Stimulated activated CD8-positive, alpha-beta memory T cell treated with anti-CD3 and anti-CD28 coated beads, Interleukin-7, amount 100 ng/mL, for 1 hour (primary cell): Measurements from ENCODE around the gene MLLT10.
"Not testable (repeated sequence)": the region's sequence is repeated elsewhere in the genome, so short reads cannot be mapped to it uniquely, and the experiment has no call there.

Experiments used
- DNase-seq, 2 donors: peaks; one replicate each; pipeline ENCODE4 v3.0.0-alpha.2; 2020; ENCODE audit warnings: low read depth in 2 of 2

Gene MLLT10

DNA sequence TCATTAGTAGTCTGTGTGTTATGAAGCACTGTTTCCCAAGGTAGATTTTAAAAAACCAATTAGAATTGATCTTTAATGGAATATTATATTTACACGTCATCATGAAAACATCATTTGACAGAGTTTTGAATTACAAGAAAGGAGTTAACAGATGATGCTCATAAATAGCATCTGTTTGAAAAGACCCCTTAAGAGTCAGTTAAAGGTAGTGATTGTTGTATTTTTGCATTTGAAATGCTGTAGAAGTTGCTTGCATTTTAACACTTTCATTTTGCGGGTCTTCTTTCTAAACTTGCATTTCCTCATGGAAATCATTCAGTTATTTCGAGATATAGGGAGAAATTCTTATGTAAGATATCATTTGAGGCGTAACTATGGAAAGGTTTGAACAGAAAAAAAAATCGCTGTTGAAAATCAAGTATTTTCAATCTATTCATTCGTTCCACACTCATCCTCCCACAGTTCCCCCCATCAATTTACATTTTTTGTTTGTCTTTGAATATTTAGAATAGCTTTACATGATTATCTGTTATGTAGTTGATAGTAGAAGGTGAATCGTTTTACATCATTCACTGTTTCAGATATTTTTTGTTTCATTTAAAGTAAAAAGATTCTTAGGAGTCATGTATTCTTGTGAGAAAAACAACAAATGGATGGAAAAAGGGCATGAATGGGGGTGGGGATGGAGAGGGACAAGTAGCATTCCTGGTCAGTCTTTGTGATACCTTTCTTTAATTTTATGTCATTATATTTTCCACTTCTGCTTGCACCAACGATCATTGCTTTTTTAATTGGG lies 5.6 kb upstream of the MLLT10 start:
- DNase-seq = no peak

DNA sequence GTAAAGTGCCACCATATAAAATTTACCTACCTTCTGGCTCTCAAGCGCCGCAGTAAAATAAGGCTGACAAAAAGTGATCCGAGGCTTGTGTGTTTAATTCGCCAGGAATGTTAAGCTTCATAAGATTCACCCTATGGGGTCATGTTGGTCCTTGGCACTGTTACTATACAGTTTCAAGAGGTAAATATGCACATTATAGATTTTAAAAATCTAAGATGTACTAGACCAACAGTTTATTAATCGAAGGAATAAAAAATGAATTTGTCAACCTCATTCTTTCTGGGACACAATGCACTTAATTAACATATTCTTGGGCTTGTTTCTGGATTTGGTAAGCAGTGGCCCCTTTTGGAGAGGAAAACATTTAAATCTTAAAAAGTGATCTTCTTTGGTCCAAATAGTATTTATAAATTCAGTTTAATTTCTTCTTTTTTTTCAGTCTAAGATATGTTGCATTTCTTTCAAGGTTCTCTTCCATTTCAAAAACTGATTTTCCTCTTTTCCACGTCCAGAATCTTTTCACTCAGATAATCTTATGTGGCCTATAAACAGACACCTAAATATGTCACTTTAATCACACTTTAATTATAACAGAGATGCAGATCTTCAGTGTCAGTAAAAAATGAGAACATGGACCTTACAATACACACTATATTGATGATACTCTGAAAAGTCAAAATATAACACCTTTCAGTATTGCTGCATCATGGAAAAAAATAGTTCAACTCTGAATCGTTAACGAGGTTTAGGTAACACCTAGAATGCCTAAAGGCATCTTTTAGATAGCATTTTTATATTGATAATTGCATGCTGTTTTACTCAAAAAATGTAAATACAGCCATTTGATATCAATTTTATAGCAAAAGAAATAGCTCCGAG lies 4.8 kb upstream of the MLLT10 start:
- DNase-seq = no peak

GRCh38 chr10:21530168-21530567 lies 3.9 kb upstream of the MLLT10 start:
- DNase-seq = no peak

- no peak for DNase-seq
These were observed 3.4 kb upstream of the MLLT10 start for GRCh38 chr10:21530641-21531040.

GRCh38 chr10:21531164-21531563 lies 2.9 kb upstream of the MLLT10 start:
- DNase-seq = no peak

DNA sequence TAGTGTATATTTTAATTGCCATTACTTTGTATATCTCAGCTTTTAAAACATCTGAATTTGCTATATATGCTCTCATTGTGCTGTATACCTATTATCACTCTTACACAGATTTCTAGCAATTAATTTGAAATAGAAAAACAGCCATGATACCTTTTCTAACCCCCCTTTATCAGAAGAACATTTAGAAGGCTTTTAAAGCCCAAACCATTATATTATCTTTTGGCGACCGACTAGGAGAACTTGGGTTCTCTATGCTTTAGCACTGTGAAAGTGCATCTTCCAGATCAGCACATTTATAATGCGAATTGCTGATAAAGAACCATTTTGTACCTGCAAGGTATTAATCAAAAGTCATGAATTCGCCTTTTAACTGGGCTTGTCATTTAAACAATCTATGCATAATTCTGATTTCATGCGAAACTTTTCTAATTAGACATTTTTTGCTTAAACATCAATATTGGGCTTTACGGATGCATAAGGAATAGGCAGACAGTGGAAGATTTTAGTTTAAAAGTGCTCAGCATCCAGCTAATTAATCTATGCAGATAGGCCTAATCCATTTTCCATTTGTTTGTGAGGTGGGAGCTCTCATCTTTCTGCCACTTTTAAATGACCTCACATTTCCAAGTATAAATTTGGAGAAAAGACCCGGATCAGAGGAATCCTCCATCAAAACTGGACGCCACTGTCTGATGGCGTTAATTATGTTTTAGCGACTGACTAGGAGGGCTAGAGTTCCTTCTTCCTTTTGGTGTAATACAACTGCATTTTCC lies 1.2 kb upstream of the MLLT10 start:
- DNase-seq = no peak

- no peak for DNase-seq
These were observed 201 bp downstream of the MLLT10 start for GRCh38 chr10:21534280-21534586.

DNA sequence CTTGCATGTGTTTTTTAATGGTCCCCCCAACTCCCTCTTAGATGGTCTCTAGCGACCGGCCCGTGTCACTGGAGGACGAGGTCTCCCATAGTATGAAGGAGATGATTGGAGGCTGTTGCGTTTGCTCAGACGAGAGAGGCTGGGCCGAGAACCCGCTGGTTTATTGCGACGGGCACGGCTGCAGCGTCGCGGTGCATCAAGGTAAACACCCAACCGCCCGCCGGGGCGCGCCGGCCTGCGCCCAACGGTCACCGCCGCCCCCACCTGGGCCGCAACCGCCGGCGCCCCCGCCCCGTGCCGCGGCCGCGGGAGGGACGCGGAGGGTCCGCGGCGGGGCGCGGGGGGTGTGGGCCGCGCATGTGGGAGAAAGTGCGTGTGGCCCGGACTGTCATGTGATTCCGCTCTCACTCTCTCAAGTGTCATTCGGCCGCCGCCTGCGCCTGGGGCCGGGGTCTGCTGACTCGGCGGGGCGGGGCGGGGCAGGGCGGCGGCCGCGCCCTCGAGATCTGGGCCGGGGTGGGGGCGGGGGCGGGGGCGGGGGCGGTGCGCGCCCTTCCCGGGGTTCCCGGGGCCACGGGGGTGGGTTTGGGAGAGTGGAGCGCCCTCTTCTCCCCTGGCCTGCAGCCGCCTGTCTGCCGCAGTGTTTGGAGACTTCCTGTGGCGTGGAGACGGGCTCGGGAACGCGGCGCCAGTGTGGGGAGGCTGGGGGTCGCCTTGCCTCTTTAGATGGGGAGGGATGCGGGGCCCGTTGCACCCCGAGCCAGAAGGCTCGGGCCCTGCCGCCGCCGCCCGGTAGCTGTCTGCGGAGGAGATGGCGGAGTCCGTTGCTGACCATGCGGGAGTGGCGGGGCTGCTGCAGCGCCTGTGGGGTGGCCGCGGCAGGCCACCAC lies 817 bp downstream of the MLLT10 start:
- DNase-seq = peak in 1 of 2 donors; percentile 9

- no peak for DNase-seq
These were observed 1.5 kb downstream of the MLLT10 start for GRCh38 chr10:21535494-21535965.

DNA sequence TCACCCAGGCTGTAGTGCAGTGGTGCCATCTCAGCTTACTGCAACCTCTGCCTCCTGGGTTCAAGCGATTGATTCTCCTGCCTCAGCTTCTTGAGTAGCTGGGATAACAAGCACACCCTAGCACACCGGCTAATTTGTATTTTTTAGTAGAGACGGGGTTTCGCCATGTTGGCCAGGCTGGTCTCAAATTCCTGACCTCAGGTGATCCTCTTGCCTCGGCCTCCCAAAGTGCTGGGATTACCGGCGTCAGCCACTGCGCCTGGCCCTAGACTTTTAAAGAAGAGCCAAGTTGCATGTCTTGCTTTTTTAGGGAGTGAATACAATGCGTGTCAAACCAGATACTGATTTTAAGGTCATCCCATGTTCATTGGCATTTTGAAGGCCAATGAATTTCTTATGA lies 1.9 kb downstream of the MLLT10 start:
- not testable (repeated sequence) for DNase-seq

DNA sequence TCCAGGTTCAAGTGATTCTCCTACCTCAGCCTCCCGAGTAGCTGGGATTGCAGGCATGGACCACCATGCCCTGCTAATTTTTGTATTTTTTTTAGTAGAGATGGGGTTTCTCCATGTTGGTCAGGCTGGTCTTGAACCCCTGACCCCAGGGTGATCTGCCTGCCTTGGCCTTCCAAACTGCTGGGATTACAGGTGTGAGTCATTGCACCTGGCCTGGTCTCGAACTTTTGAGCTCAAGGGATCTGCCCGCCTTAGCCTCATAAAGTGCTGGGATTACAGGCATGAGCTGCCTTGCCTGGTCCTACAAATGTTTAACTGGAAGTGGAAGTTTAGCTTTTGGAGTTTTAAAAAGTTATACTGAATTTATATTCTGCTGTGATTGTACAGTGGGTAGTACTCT lies 2.8 kb downstream of the MLLT10 start:
- DNase-seq = no peak

- DNase-seq = not testable (repeated sequence)
These were observed 6.7 kb downstream of the MLLT10 start for GRCh38 chr10:21540701-21541100.

DNA sequence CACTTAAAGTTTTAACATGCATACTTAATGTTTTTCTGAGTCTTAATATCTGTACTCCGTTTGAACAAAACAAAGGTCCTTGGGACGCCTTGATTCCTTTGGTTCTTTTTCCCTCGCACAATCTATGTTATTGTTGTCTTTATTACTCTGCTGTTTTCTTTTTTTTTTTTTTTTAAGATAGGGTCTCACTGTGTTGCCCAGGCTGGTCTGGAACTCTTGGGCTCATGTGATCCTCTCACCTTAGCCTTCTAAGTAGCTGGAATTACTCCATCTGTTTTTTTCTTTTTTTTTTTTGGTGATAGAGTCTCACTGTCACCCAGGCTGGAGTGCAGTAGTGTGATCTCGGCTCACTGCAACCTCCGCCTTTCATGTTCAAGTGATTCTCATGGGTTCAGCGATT lies 13.2 kb downstream of the MLLT10 start:
- DNase-seq = no peak

DNA sequence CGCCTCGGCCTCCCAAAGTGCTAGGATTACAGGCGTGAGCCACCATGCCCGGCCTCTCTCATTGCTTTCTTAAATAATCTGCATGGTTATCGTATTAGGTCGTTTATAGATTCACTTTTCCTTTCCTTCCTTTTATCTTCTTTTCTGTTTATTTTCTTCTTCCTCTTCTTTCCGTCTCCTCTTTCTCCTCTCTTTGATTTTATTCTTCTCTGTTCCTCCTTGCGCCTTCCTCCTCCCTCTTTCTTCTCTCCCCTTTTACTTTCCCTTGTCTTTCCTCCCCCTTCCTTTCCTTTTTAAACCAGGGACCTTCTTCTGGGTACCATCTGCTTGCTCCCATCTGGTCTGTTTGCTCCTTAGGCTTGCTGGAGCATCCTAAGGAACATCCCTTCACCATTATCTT lies 18.6 kb downstream of the MLLT10 start:
- no peak for DNase-seq

GRCh38 chr10:21556527-21556926 lies 22.5 kb downstream of the MLLT10 start:
- no peak for DNase-seq

- DNase-seq = not testable (repeated sequence)
These were observed 25.0 kb downstream of the MLLT10 start for GRCh38 chr10:21558984-21559383.

DNA sequence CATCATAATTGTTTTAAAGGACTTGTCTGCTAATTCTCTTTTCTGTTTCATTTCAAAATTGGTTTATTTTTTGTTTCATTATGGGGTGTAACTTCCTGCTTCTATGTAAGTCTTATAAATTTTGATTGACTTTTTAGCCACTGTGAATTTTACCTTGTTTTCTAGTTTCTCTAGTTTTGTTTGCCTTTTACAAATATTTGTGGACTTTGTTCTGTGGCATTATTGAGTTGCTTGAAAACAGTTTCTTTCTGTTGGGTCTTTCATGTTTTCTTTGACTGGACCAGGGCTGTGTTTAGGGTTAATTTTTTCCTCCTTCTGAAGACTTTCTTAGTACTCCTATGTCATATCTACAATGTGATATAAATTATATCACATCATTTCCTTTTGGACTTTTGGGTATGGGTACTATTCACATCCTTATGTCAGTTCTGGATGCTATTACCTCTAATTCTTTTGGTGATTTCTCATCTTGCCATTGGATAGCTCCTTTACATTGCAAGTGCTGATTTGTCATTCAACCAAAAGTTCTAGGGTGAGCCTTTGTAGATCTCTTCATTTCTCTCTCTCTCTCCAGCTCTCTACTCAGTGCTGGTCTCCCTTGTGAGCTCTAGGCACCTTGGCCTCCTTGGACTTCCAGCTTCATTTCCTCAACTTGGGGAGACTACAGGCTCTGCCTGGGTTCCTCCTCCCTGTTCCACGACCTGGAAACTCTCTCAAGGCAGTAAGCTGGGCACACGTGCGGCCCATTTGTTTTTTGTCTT lies 36.9 kb downstream of the MLLT10 start:
- DNase-seq = no peak

DNA sequence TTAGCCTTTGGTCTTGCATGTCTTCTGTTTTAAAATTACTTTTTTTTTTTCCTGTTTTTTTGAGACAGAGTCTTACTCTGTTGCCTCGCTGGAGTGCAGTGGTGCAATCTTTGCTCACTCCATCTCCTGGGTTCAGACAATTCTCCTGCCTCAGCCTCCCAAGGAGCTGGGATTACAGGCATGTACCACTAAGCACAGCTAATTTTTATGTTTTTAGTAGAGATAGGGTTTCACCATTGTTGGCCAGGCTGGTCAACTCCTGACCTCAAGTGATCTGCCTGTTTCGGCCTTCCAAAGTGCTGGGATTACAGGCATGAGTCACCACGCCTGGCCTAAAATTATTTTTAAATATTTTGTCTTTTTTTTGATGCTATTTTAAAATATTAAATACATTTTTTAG lies 38.5 kb downstream of the MLLT10 start:
- no peak for DNase-seq

DNA sequence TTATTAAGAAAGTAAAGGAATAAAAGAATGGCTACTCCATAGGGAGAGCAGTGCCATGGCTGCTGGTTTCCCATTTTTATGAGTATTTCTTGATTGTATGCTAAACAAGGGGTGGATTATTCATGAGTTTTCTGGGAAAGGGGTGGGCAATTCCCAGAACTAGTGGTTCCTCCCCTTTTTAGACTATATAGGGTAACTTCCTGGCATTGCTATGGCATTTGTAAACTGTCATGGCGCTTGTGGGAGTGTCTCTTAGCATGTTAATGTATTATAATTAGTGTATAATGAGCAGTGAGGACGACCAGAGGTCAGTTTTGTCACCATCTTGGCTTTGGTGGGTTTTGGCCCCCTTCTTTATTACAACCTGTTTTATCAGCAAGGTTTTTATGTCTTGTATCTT lies 40.5 kb downstream of the MLLT10 start:
- DNase-seq = not testable (repeated sequence)

DNA sequence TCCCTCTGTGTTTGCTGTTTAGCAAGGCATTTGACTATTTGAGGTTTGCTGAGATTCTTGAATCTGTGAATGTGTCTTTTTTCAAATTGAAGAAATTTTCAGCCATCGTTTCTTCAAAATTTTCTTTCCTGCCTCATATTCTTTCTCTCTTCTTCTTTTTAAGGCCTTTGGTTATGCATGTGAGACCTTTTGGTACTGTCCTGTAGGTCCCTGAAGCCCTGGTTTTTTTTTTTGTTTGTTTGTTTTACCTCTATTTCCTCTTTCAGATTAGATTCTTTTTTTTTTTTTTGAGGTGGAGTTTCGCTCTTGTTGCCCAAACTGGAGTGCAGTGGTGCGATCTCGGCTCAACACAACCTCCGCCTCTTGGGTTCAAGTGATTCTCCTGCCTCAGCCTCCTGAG lies 45.3 kb downstream of the MLLT10 start:
- DNase-seq = no peak
